ENCODE measurements around the gene GLT6D1. TPM values are rescaled to one million over a fixed set of nuclear protein-coding genes. Genes with fewer than 3 reads are reported as not detected.

The GLT6D1 gene
- total and polyA plus RNA-seq, 4 experiments from 2014 or later = not detected

GRCh38 chr9:135605238-135605781 is 34.0 kb downstream of the GLT6D1 start:
- Histone ChIP-seq H3K4me1 (ENCODE audit: insufficient read depth, low read length) (no peaks in the 10 kb centered on the region), H3K36me3 (ENCODE audit: insufficient read depth, low read length) (no peaks in the 10 kb centered on the region), H3K9me3 (ENCODE audit: control insufficient read depth in 1 of 2, low read length in 2 of 2) (no peaks in the 10 kb centered on the region), H3K27ac (ENCODE audit: low read depth, low read length) (no peak overlapping the region), H3K27me3 (ENCODE audit: insufficient read depth, low read length) (no peaks in the 10 kb centered on the region), H3K4me3 (ENCODE audit: low read length in 2 of 2) (no peak overlapping the region)
- Mint-ChIP-seq H3K27me3 (peaks cover 2 to 4% of the 10 kb centered on the region in 2 donors), H3K36me3 (no peaks in the 10 kb centered on the region), H3K9me3 (peaks cover 0 to 5% (median 0%) of the 10 kb centered on the region in 8 donors), H3K4me1 (peaks cover 0 to 2% (median 0%) of the 10 kb centered on the region in 4 donors), H3K4me3 (no peak overlapping the region), H3K27ac (no peak overlapping the region)
- POLR2A ChIA-PET (ENCODE audit: partially characterized antibody) = no interaction called here
- DNase-seq = peak in 1 of 5 donors; percentile 20
- intact Hi-C loops (cut with micrococcal nuclease) = loop anchor here (10.0 kb wide), 1 partner anchor 679 kb away; no protein-coding TSS in a partner anchor
- CTCF ChIA-PET (ENCODE audit: partially characterized antibody) = no interaction called here

- Mint-ChIP-seq H3K9me3 (no peaks in the 10 kb centered on the region), H3K27ac (no peak overlapping the region), H3K4me1 (peaks cover 0 to 2% (median 0%) of the 10 kb centered on the region in 4 donors), H3K4me3 (no peak overlapping the region), H3K36me3 (no peaks in the 10 kb centered on the region), H3K27me3 (peaks cover 2 to 4% of the 10 kb centered on the region in 2 donors)
- Histone ChIP-seq H3K4me3 (ENCODE audit: low read length in 2 of 2) (no peak overlapping the region), H3K4me1 (ENCODE audit: insufficient read depth, low read length) (no peaks in the 10 kb centered on the region), H3K27me3 (ENCODE audit: insufficient read depth, low read length) (no peaks in the 10 kb centered on the region), H3K27ac (ENCODE audit: low read depth, low read length) (no peak overlapping the region), H3K36me3 (ENCODE audit: insufficient read depth, low read length) (no peaks in the 10 kb centered on the region), H3K9me3 (ENCODE audit: control insufficient read depth in 1 of 2, low read length in 2 of 2) (no peaks in the 10 kb centered on the region)
- intact Hi-C loops (cut with micrococcal nuclease) = loop anchor here (10.0 kb wide), 1 partner anchor 680 kb away; no protein-coding TSS in a partner anchor
- POLR2A ChIA-PET (ENCODE audit: partially characterized antibody) = no interaction called here
- CTCF ChIA-PET (ENCODE audit: partially characterized antibody) = no interaction called here
- peak in 1 of 5 donors; percentile 14 for DNase-seq
Measured at GRCh38 chr9:135604437-135605237, 34.7 kb downstream of the GLT6D1 start.

DNA sequence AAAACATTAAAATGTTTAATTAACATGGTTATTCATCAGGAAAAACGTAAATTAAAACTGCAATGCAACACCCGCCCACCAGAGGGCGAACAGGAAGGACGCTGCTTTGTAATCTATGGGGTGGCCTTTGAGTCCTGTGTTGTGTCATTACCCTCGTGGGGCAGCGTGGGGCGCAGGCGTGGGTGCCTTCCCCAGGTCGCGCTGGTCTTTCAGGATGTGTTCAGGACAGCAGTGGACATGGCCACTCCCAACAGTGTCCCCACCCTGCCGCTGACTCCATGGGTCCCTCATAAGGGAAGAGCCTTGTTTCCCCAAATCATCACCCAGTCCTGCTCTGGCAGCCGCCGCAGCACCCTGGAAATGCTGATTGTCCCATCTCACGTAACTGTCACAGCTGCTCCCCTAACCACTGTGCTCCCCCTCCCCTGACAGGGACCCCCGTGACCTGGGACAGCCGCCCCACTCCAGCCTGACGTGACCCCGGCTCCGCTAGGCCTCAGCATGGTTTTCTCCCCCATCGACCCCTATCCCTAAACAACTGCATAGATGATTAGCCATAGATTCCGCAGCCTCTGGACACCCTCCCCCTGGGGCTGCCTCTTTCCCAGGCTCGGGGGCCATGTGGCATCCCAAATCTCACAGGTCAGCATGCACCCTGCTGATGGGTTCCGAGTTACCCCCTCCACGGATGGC is 36.4 kb downstream of the GLT6D1 start:
- Mint-ChIP-seq H3K27ac (no peak overlapping the region), H3K9me3 (no peaks in the 10 kb centered on the region), H3K27me3 (peaks cover 6 to 9% of the 10 kb centered on the region in 2 donors), H3K4me3 (no peak overlapping the region), H3K4me1 (peaks cover 0 to 2% (median 0%) of the 10 kb centered on the region in 4 donors), H3K36me3 (no peaks in the 10 kb centered on the region)
- intact Hi-C loops (cut with micrococcal nuclease) = loop anchor here (10.0 kb wide), 1 partner anchor 682 kb away; no protein-coding TSS in a partner anchor
- no peak overlapping the region for H3K27ac ChIP-seq (ENCODE audit: low read depth, low read length)
- ChIA-PET CTCF (ENCODE audit: partially characterized antibody) (interaction anchor here (1.1 to 1.7 kb wide), 2 partner anchors 9 to 11 kb away, joined by 3 to 5 read pairs; no protein-coding TSS in a partner anchor), POLR2A (ENCODE audit: partially characterized antibody) (no interaction called here)
- no peaks in the 10 kb centered on the region for H3K36me3 ChIP-seq (ENCODE audit: insufficient read depth, low read length)
- H3K27me3 ChIP-seq (ENCODE audit: insufficient read depth, low read length) = peaks cover 1% of the 10 kb centered on the region
- no peaks in the 10 kb centered on the region for H3K9me3 ChIP-seq (ENCODE audit: control insufficient read depth in 1 of 2, low read length in 2 of 2)
- DNase-seq = peak; percentile 35 to 44 (median 37)
- no peak overlapping the region for H3K4me3 ChIP-seq (ENCODE audit: low read length in 2 of 2)
- no peaks in the 10 kb centered on the region for H3K4me1 ChIP-seq (ENCODE audit: insufficient read depth, low read length)

GRCh38 chr9:135601988-135602387 is 37.4 kb downstream of the GLT6D1 start:
- Histone ChIP-seq H3K4me3 (ENCODE audit: low read length in 2 of 2) (no peak overlapping the region), H3K27ac (ENCODE audit: low read depth, low read length) (no peak overlapping the region), H3K9me3 (ENCODE audit: control insufficient read depth in 1 of 2, low read length in 2 of 2) (no peaks in the 10 kb centered on the region), H3K4me1 (ENCODE audit: insufficient read depth, low read length) (no peaks in the 10 kb centered on the region), H3K36me3 (ENCODE audit: insufficient read depth, low read length) (no peaks in the 10 kb centered on the region), H3K27me3 (ENCODE audit: insufficient read depth, low read length) (peaks cover 2% of the 10 kb centered on the region)
- H3K4me3 Mint-ChIP-seq = no peak overlapping the region
- H3K27ac Mint-ChIP-seq = no peak overlapping the region
- no peaks in the 10 kb centered on the region for H3K36me3 Mint-ChIP-seq
- intact Hi-C loops (cut with micrococcal nuclease) = loop anchor here (10.0 kb wide), 1 partner anchor 683 kb away; no protein-coding TSS in a partner anchor
- ChIA-PET POLR2A (ENCODE audit: partially characterized antibody) (no interaction called here), CTCF (ENCODE audit: partially characterized antibody) (no interaction called here)
- DNase-seq = peak in 1 of 5 donors; percentile 7
- H3K27me3 Mint-ChIP-seq = peaks cover 6 to 12% of the 10 kb centered on the region in 2 donors
- H3K9me3 Mint-ChIP-seq = no peaks in the 10 kb centered on the region
- H3K4me1 Mint-ChIP-seq = peaks cover 0 to 2% (median 0%) of the 10 kb centered on the region in 4 donors

GRCh38 chr9:135600296-135600817 is 39.0 kb downstream of the GLT6D1 start:
- intact Hi-C loops (cut with micrococcal nuclease) = loop anchor here (10.0 kb wide), 1 partner anchor 684 kb away; no protein-coding TSS in a partner anchor
- Mint-ChIP-seq H3K4me1 (peaks cover 0 to 2% (median 0%) of the 10 kb centered on the region in 4 donors), H3K36me3 (no peaks in the 10 kb centered on the region), H3K27ac (no peak overlapping the region), H3K4me3 (no peak overlapping the region), H3K27me3 (peaks cover 9 to 14% of the 10 kb centered on the region in 2 donors), H3K9me3 (peaks cover 0 to 1% (median 0%) of the 10 kb centered on the region in 8 donors)
- POLR2A ChIA-PET (ENCODE audit: partially characterized antibody) = no interaction called here
- CTCF ChIA-PET (ENCODE audit: partially characterized antibody) = interaction anchor here (0.6 to 0.8 kb wide), 3 partner anchors 9 to 25 kb away, joined by 3 read pairs; no protein-coding TSS in a partner anchor
- DNase-seq = peak in 1 of 5 donors; percentile 19
- Histone ChIP-seq H3K27me3 (ENCODE audit: insufficient read depth, low read length) (peaks cover 2% of the 10 kb centered on the region), H3K27ac (ENCODE audit: low read depth, low read length) (no peak overlapping the region), H3K9me3 (ENCODE audit: control insufficient read depth in 1 of 2, low read length in 2 of 2) (no peaks in the 10 kb centered on the region), H3K36me3 (ENCODE audit: insufficient read depth, low read length) (no peaks in the 10 kb centered on the region), H3K4me3 (ENCODE audit: low read length in 2 of 2) (no peak overlapping the region), H3K4me1 (ENCODE audit: insufficient read depth, low read length) (no peaks in the 10 kb centered on the region)

DNA sequence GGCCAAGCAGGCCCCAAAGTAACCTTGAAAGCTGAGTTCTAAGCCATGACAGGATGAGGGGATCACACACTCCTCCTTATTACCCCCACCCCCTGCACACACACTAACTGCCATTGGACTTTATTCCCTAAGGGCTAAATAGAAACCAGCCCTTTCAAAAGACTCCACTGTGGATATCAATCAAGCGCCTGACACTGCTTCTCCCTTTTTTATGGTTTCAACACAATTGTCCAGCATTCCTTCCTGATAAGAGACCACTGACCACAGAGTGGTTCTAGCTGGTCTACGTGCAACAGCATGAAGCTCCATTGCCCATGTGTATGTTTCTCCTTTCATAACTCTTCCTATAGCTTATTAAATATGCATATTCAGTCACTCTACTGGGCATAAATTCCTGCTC is 43.1 kb downstream of the GLT6D1 start:
- no peak for DNase-seq
- H3K4me1 ChIP-seq (ENCODE audit: insufficient read depth, low read length) = no peaks in the 10 kb centered on the region
- H3K36me3 Mint-ChIP-seq = no peaks in the 10 kb centered on the region
- ChIA-PET POLR2A (ENCODE audit: partially characterized antibody) (no interaction called here), CTCF (ENCODE audit: partially characterized antibody) (no interaction called here)
- no peaks in the 10 kb centered on the region for H3K36me3 ChIP-seq (ENCODE audit: insufficient read depth, low read length)
- H3K4me3 Mint-ChIP-seq = no peak overlapping the region
- peaks cover 2% of the 10 kb centered on the region for H3K27me3 ChIP-seq (ENCODE audit: insufficient read depth, low read length)
- no peak overlapping the region for H3K27ac ChIP-seq (ENCODE audit: low read depth, low read length)
- H3K27me3 Mint-ChIP-seq = peaks cover 13 to 15% of the 10 kb centered on the region in 2 donors
- no peak overlapping the region for H3K4me3 ChIP-seq (ENCODE audit: low read length in 2 of 2)
- intact Hi-C loops (cut with micrococcal nuclease) = no loop called here
- no peaks in the 10 kb centered on the region for H3K9me3 ChIP-seq (ENCODE audit: control insufficient read depth in 1 of 2, low read length in 2 of 2)
- H3K4me1 Mint-ChIP-seq = no peaks in the 10 kb centered on the region
- no peak overlapping the region for H3K27ac Mint-ChIP-seq
- peaks cover 0 to 4% (median 0%) of the 10 kb centered on the region in 8 donors for H3K9me3 Mint-ChIP-seq

Measured in CD4-positive, alpha-beta memory T cell (primary cell).